Right lobe of liver (tissue), 4 donors: Measurements from ENCODE around the gene SART1.

Experiments
- POLR2A ChIP-seq: fragments of 450-650 bp; IDR thresholded peaks from one replicate; pipeline ENCODE4 v1.6.1; 2017; ENCODE audit warnings: antibody characterized with exemption, mild to moderate bottlenecking
- TF ChIP-seq, protein P1 (sequence below), 4 donors: fragments of 200-600 bp in 3 of 4; fragments of 450-650 bp in 1 of 4; IDR thresholded peaks; one replicate each; pipeline versions ENCODE4 v1.5.1 to v1.8.0; 2016 to 2022; ENCODE audit warnings: antibody characterized with exemption in 4 of 4, mild to moderate bottlenecking in 2 of 4
- donor health status: DM: no; HTN: no; CAD: no.
- donor health status: DM: no; HTN: no; CAD: no.
- donor health status: DM: no; HTN: yes; CAD: no.

DNA sequence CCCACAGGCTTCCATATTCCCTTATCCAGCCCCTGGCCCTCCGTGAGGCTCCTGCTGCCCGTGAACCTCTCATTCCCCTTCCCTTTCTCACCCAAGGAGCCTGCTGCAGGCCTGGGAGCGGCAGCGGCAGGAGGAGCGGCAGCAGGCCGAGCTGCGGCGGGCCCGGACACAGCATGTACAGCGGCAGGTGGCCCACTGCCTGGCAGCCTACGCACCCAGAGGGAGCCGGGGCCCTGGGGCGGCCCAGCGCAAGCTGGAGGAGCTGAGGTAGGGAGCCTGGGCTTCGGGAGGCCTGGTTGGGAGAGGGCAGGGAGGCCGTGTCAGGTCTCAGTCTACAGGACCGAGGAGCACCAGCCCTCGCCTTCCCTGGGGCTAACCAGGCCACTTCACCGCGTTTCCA lies 8.1 kb upstream of the SART1 start:
- TF ChIP-seq, protein P1, sequence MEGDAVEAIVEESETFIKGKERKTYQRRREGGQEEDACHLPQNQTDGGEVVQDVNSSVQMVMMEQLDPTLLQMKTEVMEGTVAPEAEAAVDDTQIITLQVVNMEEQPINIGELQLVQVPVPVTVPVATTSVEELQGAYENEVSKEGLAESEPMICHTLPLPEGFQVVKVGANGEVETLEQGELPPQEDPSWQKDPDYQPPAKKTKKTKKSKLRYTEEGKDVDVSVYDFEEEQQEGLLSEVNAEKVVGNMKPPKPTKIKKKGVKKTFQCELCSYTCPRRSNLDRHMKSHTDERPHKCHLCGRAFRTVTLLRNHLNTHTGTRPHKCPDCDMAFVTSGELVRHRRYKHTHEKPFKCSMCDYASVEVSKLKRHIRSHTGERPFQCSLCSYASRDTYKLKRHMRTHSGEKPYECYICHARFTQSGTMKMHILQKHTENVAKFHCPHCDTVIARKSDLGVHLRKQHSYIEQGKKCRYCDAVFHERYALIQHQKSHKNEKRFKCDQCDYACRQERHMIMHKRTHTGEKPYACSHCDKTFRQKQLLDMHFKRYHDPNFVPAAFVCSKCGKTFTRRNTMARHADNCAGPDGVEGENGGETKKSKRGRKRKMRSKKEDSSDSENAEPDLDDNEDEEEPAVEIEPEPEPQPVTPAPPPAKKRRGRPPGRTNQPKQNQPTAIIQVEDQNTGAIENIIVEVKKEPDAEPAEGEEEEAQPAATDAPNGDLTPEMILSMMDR (IDR thresholded peaks at IDR 0.05), result no peak
- no peak for TF ChIP-seq POLR2A
